Astrocyte (in vitro differentiated cells and primary cell): Measurements from ENCODE around the gene AWAT2. TPM values are rescaled to one million over a fixed set of nuclear protein-coding genes. Genes with fewer than 3 reads are reported as not detected.
A peak's percentile ranks its signal among the peaks of the same experiment; 100 is the strongest.

Source experiments
- DNase-seq: peaks from one replicate; pipeline ENCODE4 v3.0.0-alpha.2; 2010; ENCODE audit warnings: low read depth
- FAIRE-seq: peaks from 2 replicates; lab custom pipeline; 2011; peaks lifted over from hg19 to GRCh38; lab: Jason Lieb, UNC
- H2AFZ ChIP-seq: 2 replicates; pipeline ENCODE4 v1.6.0; 2012; ENCODE audit warnings: low read depth, low read length, inconsistent platforms
- H3K27ac ChIP-seq: 2 replicates; pipeline ENCODE4 v1.5.1; 2011; ENCODE audit warnings: low read depth, low read length, inconsistent platforms
- H3K27me3 ChIP-seq: 2 replicates; pipeline ENCODE4 v1.6.0; 2011; ENCODE audit warnings: low read length, inconsistent platforms; ENCODE audit not compliant: insufficient read depth
- H3K36me3 ChIP-seq: 2 replicates; pipeline ENCODE4 v1.5.1; 2011; ENCODE audit warnings: low read length, inconsistent platforms; ENCODE audit not compliant: insufficient read depth
- H3K4me1 ChIP-seq: 2 replicates; pipeline ENCODE4 v1.5.1; 2011; ENCODE audit warnings: low read length, inconsistent platforms; ENCODE audit not compliant: insufficient read depth
- H3K4me2 ChIP-seq: 2 replicates; pipeline ENCODE4 v1.6.0; 2012; ENCODE audit warnings: low read length, inconsistent platforms
- H3K4me3 ChIP-seq: 2 replicates; pipeline ENCODE4 v1.5.1; 2011; ENCODE audit warnings: low read depth, mild to moderate bottlenecking, low read length, inconsistent platforms; ENCODE audit not compliant: insufficient read depth
- H3K79me2 ChIP-seq: 2 replicates; pipeline ENCODE4 v1.6.0; 2012; ENCODE audit warnings: mild to moderate bottlenecking, low read length, inconsistent platforms; ENCODE audit not compliant: insufficient read depth
- H3K9ac ChIP-seq: 2 replicates; pipeline ENCODE4 v1.6.0; 2012; ENCODE audit warnings: mild to moderate bottlenecking, low read length, inconsistent platforms
- H3K9me3 ChIP-seq: 2 replicates; pipeline ENCODE4 v1.5.1; 2012; ENCODE audit warnings: low read depth, mild to moderate bottlenecking, low read length, inconsistent platforms; ENCODE audit not compliant: insufficient read depth
- H4K20me1 ChIP-seq: 2 replicates; pipeline ENCODE4 v1.6.0; 2012; ENCODE audit warnings: low read length, inconsistent platforms; ENCODE audit not compliant: insufficient read depth
- H3K27ac Mint-ChIP-seq: one replicate; pipeline ENCODE4 v1.8.0; 2021; ENCODE audit warnings: mild to moderate bottlenecking, mixed read lengths; ENCODE audit not compliant: unreplicated experiment
- H3K27me3 Mint-ChIP-seq: one replicate; pipeline ENCODE4 v1.8.0; 2021; ENCODE audit warnings: low read depth, mixed read lengths; ENCODE audit not compliant: unreplicated experiment
- H3K36me3 Mint-ChIP-seq: one replicate; pipeline ENCODE4 v1.8.0; 2021; ENCODE audit warnings: low read depth, mixed read lengths; ENCODE audit not compliant: unreplicated experiment
- H3K4me1 Mint-ChIP-seq: one replicate; pipeline ENCODE4 v1.8.0; 2021; ENCODE audit warnings: low read depth, mixed read lengths; ENCODE audit not compliant: unreplicated experiment
- H3K4me3 Mint-ChIP-seq: one replicate; pipeline ENCODE4 v1.8.0; 2021; ENCODE audit warnings: mild to moderate bottlenecking, moderate library complexity, mixed read lengths; ENCODE audit not compliant: unreplicated experiment
- H3K9me3 Mint-ChIP-seq: one replicate; pipeline ENCODE4 v1.8.0; 2021; ENCODE audit warnings: mild to moderate bottlenecking, mixed read lengths; ENCODE audit not compliant: unreplicated experiment
- CTCF ChIP-seq: IDR thresholded peaks from 2 replicates; pipeline ENCODE4 v1.5.1; 2011; ENCODE audit warnings: low read depth, mild to moderate bottlenecking, inconsistent platforms, low read length, moderate library complexity; ENCODE audit not compliant: insufficient read depth
- EZH2 ChIP-seq: IDR thresholded peaks from 2 replicates; pipeline ENCODE4 v1.6.1; 2012; ENCODE audit warnings: mild to moderate bottlenecking, low read length, inconsistent platforms; ENCODE audit not compliant: insufficient read depth
- total RNA-seq: library from RNA; stranded (reverse); gene quantifications from 2 replicates; pipeline ENCODE4 v1.2.1, GENCODE V29; 2021

Gene AWAT2
- total RNA-seq, 1 donor from 2014 or later, result not detected

GRCh38 chrX:70009970-70010369 lies 39.8 kb downstream of the AWAT2 start:
- no peaks in the 10 kb centered on the region for H3K9me3 Mint-ChIP-seq
- no peaks in the 10 kb centered on the region for H4K20me1 ChIP-seq
- FAIRE-seq, result peak; percentile 93

GRCh38 chrX:70009049-70009448 lies 40.7 kb downstream of the AWAT2 start:
- Histone ChIP-seq H2AFZ (no peak overlapping the region), H3K4me1 (no peaks in the 10 kb centered on the region), H3K79me2 (no peaks in the 10 kb centered on the region), H3K9me3 (no peaks in the 10 kb centered on the region), H3K4me3 (no peak overlapping the region), H3K27me3 (no peaks in the 10 kb centered on the region), H3K27ac (no peak overlapping the region), H3K9ac (no peak overlapping the region), H3K36me3 (no peaks in the 10 kb centered on the region), H3K4me2 (no peak overlapping the region), H4K20me1 (no peaks in the 10 kb centered on the region)
- DNase-seq, result no peak
- H3K27ac Mint-ChIP-seq, result no peak overlapping the region
- H3K4me1 Mint-ChIP-seq, result no peaks in the 10 kb centered on the region
- H3K27me3 Mint-ChIP-seq, result no peaks in the 10 kb centered on the region
- FAIRE-seq, result no peak
- no peaks in the 10 kb centered on the region for H3K36me3 Mint-ChIP-seq
- no peak for TF ChIP-seq EZH2
- no peak overlapping the region for H3K4me3 Mint-ChIP-seq
- no peaks in the 10 kb centered on the region for H3K9me3 Mint-ChIP-seq

More at GRCh38 chrX:70009970-70010369, 39.8 kb downstream of the AWAT2 start:
- Histone ChIP-seq H3K4me3 (no peak overlapping the region), H3K9ac (no peak overlapping the region), H3K4me1 (no peaks in the 10 kb centered on the region), H3K4me2 (no peak overlapping the region), H3K27ac (no peak overlapping the region), H3K79me2 (no peaks in the 10 kb centered on the region), H2AFZ (no peak overlapping the region), H3K27me3 (no peaks in the 10 kb centered on the region), H3K9me3 (no peaks in the 10 kb centered on the region), H3K36me3 (no peaks in the 10 kb centered on the region)
- DNase-seq, result no peak
- no peak for TF ChIP-seq EZH2
- Mint-ChIP-seq H3K4me3 (no peak overlapping the region), H3K27me3 (no peaks in the 10 kb centered on the region), H3K36me3 (no peaks in the 10 kb centered on the region), H3K4me1 (no peaks in the 10 kb centered on the region), H3K27ac (no peak overlapping the region)

- Mint-ChIP-seq H3K9me3 (no peaks in the 10 kb centered on the region), H3K4me1 (no peaks in the 10 kb centered on the region), H3K27me3 (no peaks in the 10 kb centered on the region), H3K27ac (no peak overlapping the region), H3K4me3 (no peak overlapping the region), H3K36me3 (no peaks in the 10 kb centered on the region)
- Histone ChIP-seq H3K36me3 (no peaks in the 10 kb centered on the region), H3K9me3 (no peaks in the 10 kb centered on the region), H4K20me1 (no peaks in the 10 kb centered on the region), H3K9ac (no peak overlapping the region), H3K27me3 (no peaks in the 10 kb centered on the region), H3K27ac (no peak overlapping the region), H3K4me1 (no peaks in the 10 kb centered on the region), H3K79me2 (no peaks in the 10 kb centered on the region), H3K4me3 (no peak overlapping the region), H2AFZ (no peak overlapping the region), H3K4me2 (no peak overlapping the region)
- TF ChIP-seq EZH2, result no peak
- TF ChIP-seq CTCF, result no peak
- FAIRE-seq (peak; percentile 34), DNase-seq (no peak)
Observed at GRCh38 chrX:70007946-70008345, 41.8 kb downstream of the AWAT2 start.
